Measurements from ENCODE around the gene MYO9B. TPM values are rescaled to one million over a fixed set of nuclear protein-coding genes. Genes with fewer than 3 reads are reported as not detected.
A peak's percentile ranks its signal among the peaks of the same experiment; 100 is the strongest.

Gene MYO9B
- total and polyA plus RNA-seq, 9 of the 15 experiments (the other 6 are each of a cell fraction or from before 2014, with no cell fraction given) = 2.4 to 77.6 (median 23.0) TPM

GRCh38 chr19:17226002-17226933 is 150.7 kb downstream of the MYO9B start, which contains the start of gene OCEL1 (continued):
- TF ChIP-seq L3MBTL2 (IDR thresholded peaks at IDR 0.05) (peak; percentile 92), EGR1 (conservative IDR thresholded peaks at IDR 0.05) (peak; percentile 84), TOE1 (IDR thresholded peaks at IDR 0.05; ENCODE audit: borderline replicate concordance) (peak; percentile 92), TOE1 (CRISPR knock-in tag; IDR thresholded peaks at IDR 0.05; ENCODE audit: borderline replicate concordance, low read depth) (no peak), SMARCC2 (IDR thresholded peaks at IDR 0.05; ENCODE audit: low read depth) (peak; percentile 40; the same call in 1 of the 2 replicates), KLF13 (tag; IDR thresholded peaks at IDR 0.05; ENCODE audit: borderline replicate concordance, low read depth) (0 out of 2 replicates have a peak, but pooled peaks have one; percentile 11), GTF2B (IDR thresholded peaks at IDR 0.05; ENCODE audit: extremely low read depth, insufficient read length) (peak; percentile 43), SMAD4 (CRISPR knock-in tag; conservative IDR thresholded peaks at IDR 0.05) (peak; percentile 50), ATF1 (CRISPR knock-in tag; IDR thresholded peaks at IDR 0.05) (no peak), ATF1 (tag; IDR thresholded peaks at IDR 0.05) (peak; percentile 94), JUN (IDR thresholded peaks at IDR 0.05; ENCODE audit: borderline replicate concordance, low read depth, low read length) (peak; percentile 37; the same call in 1 of the 2 replicates), JUN (CRISPR knock-in tag; IDR thresholded peaks at IDR 0.05; ENCODE audit: borderline replicate concordance) (no peak; the same call in 1 of the 2 replicates), U2AF2 (optimal IDR thresholded peaks at IDR 0.05; ENCODE audit: low read depth, low read length) (no peak), GATAD2B (IDR thresholded peaks at IDR 0.05; ENCODE audit: borderline replicate concordance) (peak; percentile 93; the same call in 1 of the 2 replicates), POLR2AphosphoS2 (IDR thresholded peaks at IDR 0.05; ENCODE audit: low read length) (no peak; the same call in 1 of the 2 replicates), THAP7 (CRISPR knock-in tag; IDR thresholded peaks at IDR 0.05) (no peak), SUPT5H (IDR thresholded peaks at IDR 0.05) (peak; percentile 86), POLR2A (conservative IDR thresholded peaks at IDR 0.05) (peak; percentile 91), ZNF134 (CRISPR knock-in tag; conservative IDR thresholded peaks at IDR 0.05) (no peak), AFF4 (CRISPR knock-in tag; IDR thresholded peaks at IDR 0.05) (peak; percentile 86), KAT7 (CRISPR knock-in tag; IDR thresholded peaks at IDR 0.05; ENCODE audit: borderline replicate concordance) (peak; percentile 77; the same call in 1 of the 2 replicates), NFYB (IDR thresholded peaks at IDR 0.05; ENCODE audit: extremely low read depth, insufficient read length) (peak; percentile 22), CHD2 (IDR thresholded peaks at IDR 0.05; ENCODE audit: low read depth, low read length) (peak; percentile 87)
